GM19324 (cell line): ENCODE results near the gene THPO.
"Not testable (repeated sequence)": the region's sequence is repeated elsewhere in the genome, so short reads cannot be mapped to it uniquely, and the experiment has no call there.

Source experiments
- ATAC-seq: cut with Tn5 transposase; IDR thresholded peaks from one replicate; pipeline ENCODE4 v1.9.1; 2021; ENCODE audit warnings: mild to moderate bottlenecking, moderate library complexity; ENCODE audit not compliant: unreplicated experiment, low FRiP score

Gene THPO

GRCh38 chr3:184352149-184352785, 25.7 kb downstream of the THPO start:
- ATAC-seq: no peak

GRCh38 chr3:184351511-184352148, 26.4 kb downstream of the THPO start:
- ATAC-seq: no peak

- no peak for ATAC-seq
These were observed 27.4 kb downstream of the THPO start for GRCh38 chr3:184350618-184351017.

- no peak for ATAC-seq
These were observed 28.2 kb downstream of the THPO start for GRCh38 chr3:184349563-184350470.

GRCh38 chr3:184348057-184348382, 30.0 kb downstream of the THPO start:
- no peak for ATAC-seq

- ATAC-seq: no peak
These were observed 30.5 kb downstream of the THPO start for GRCh38 chr3:184347321-184348056.

GRCh38 chr3:184346480-184347190, 31.4 kb downstream of the THPO start:
- ATAC-seq: no peak

GRCh38 chr3:184345317-184346144, 32.5 kb downstream of the THPO start:
- no peak for ATAC-seq

- ATAC-seq: no peak
These were observed 33.3 kb downstream of the THPO start for GRCh38 chr3:184344579-184345316.

- ATAC-seq: no peak
These were observed 34.7 kb downstream of the THPO start for GRCh38 chr3:184343200-184343876.

GRCh38 chr3:184341925-184342324, 36.1 kb downstream of the THPO start:
- ATAC-seq: no peak

- not testable (repeated sequence) for ATAC-seq
These were observed 38.4 kb downstream of the THPO start for GRCh38 chr3:184339451-184340135.

GRCh38 chr3:184339001-184339400, 39.0 kb downstream of the THPO start:
- no peak for ATAC-seq

GRCh38 chr3:184338511-184338945, 39.5 kb downstream of the THPO start:
- ATAC-seq: no peak

GRCh38 chr3:184337981-184338380, 40.0 kb downstream of the THPO start:
- ATAC-seq: no peak

GRCh38 chr3:184337399-184337714, 40.6 kb downstream of the THPO start, which contains the start of gene FAM131A:
Gene FAM131A, plus strand, starts transcription at chr3:184337600. Its CDS starts 31 bp downstream, at chr3:184337631.
- ATAC-seq: no peak

GRCh38 chr3:184336547-184337398, 41.2 kb downstream of the THPO start:
- ATAC-seq: no peak
